Endometrial microvascular endothelial cells (primary cell): ENCODE results near the gene UFC1. TPM values are rescaled to one million over a fixed set of nuclear protein-coding genes. Genes with fewer than 3 reads are reported as not detected.

Experiments used
- in situ Hi-C: cut with HindIII; loops from 2 replicates; pipeline ENCODE4 v1.10.0; 2017; ENCODE audit warnings: low sequenced_read_pairs, low pct_unique_long_range_greater_than_20kb; ENCODE audit errors: inconsistent ontology term
- total RNA-seq: library from RNA; depleted of rRNA; stranded (reverse); fragments of >200 nt; gene quantifications from one replicate; pipeline ENCODE4 v1.2.3, GENCODE V29; 2015; ENCODE audit errors: inconsistent ontology term

Gene UFC1
- total RNA-seq, 1 donor from 2014 or later: 74.1 TPM

- in situ Hi-C loops: loop anchor here (25.0 kb wide), 1 partner anchor 161 kb away; the partner anchor contains the start of gene CFAP126
Measured at GRCh38 chr1:161200992-161201835, 47.4 kb downstream of the UFC1 start.

GRCh38 chr1:161201836-161202712 is 48.3 kb downstream of the UFC1 start, which contains the start of gene NDUFS2:
NDUFS2 (plus strand) TSS chr1:161202367; CDS start chr1:161202386, 19 bp downstream.
- in situ Hi-C loops: loop anchor here (25.0 kb wide), 1 partner anchor 160 kb away; the partner anchor contains the start of gene CFAP126

- in situ Hi-C loops: loop anchor here (25.0 kb wide), 1 partner anchor 156 kb away; the partner anchor contains the start of gene CFAP126
Measured at GRCh38 chr1:161206411-161207140, 52.8 kb downstream of the UFC1 start.

- in situ Hi-C loops: loop anchor here (25.0 kb wide), 1 partner anchor 155 kb away; the partner anchor contains the start of gene CFAP126
Measured at GRCh38 chr1:161207173-161207572, 53.4 kb downstream of the UFC1 start.

Other genes starting within 250 kb of the UFC1 start
- not detected for gene ITLN2, start 199.2 kb upstream of the UFC1 start, total RNA-seq
- gene F11R, start 132.8 kb upstream of the UFC1 start, total RNA-seq: 84.0 TPM
- not detected for gene TSTD1, start 115.0 kb upstream of the UFC1 start, total RNA-seq
- gene USF1, start 108.0 kb upstream of the UFC1 start, total RNA-seq: 119 TPM
- gene ARHGAP30, start 84.1 kb upstream of the UFC1 start, total RNA-seq: not detected
- not detected for gene NECTIN4, start 64.4 kb upstream of the UFC1 start, total RNA-seq
- gene KLHDC9, start 55.6 kb upstream of the UFC1 start, total RNA-seq: 0.46 TPM
- gene PFDN2, start 35.9 kb upstream of the UFC1 start, total RNA-seq: 49.2 TPM
- 31.9 TPM for gene NIT1, start 35.9 kb upstream of the UFC1 start, total RNA-seq
- gene DEDD, start 21.3 kb upstream of the UFC1 start, total RNA-seq: 28.3 TPM
- 11.8 TPM for gene USP21, start 5.5 kb downstream of the UFC1 start, total RNA-seq
- gene PPOX, start 12.4 kb downstream of the UFC1 start, total RNA-seq: 19.2 TPM
- gene B4GALT3, start 23.5 kb downstream of the UFC1 start, total RNA-seq: 46.3 TPM
- gene ADAMTS4, start 45.1 kb downstream of the UFC1 start, total RNA-seq: 17.7 TPM
- 161 TPM for gene NDUFS2, start 48.4 kb downstream of the UFC1 start, total RNA-seq
- not detected for gene FCER1G, start 61.3 kb downstream of the UFC1 start, total RNA-seq
- not detected for gene APOA2, start 69.7 kb downstream of the UFC1 start, total RNA-seq
- gene TOMM40L, start 72.1 kb downstream of the UFC1 start, total RNA-seq: 24.8 TPM
- gene NR1I3, start 84.2 kb downstream of the UFC1 start, total RNA-seq: not detected
- gene PCP4L1, start 104.8 kb downstream of the UFC1 start, total RNA-seq: not detected
- 0.93 TPM for gene MPZ, start 156.0 kb downstream of the UFC1 start, total RNA-seq
- gene SDHC, start 160.4 kb downstream of the UFC1 start, total RNA-seq: 71.5 TPM
- not detected for gene CFAP126, start 213.9 kb downstream of the UFC1 start, total RNA-seq